ENCODE results near the gene FAHD2A. TPM values are rescaled to one million over a fixed set of nuclear protein-coding genes. Genes with fewer than 3 reads are reported as not detected.

FAHD2A gene
- total RNA-seq, 1 donor = 15.4 TPM

GRCh38 chr2:95384854-95385569 is 17.5 kb upstream of the FAHD2A start:
- TF ChIP-seq CTCF (IDR thresholded peaks at IDR 0.05; ENCODE audit: insufficient read depth, low read length) = no peak
- no peak overlapping the region for H3K4me3 ChIP-seq (ENCODE audit: low read depth, low read length)
- no peak for DNase-seq (ENCODE audit: low read depth)

- no peak for TF ChIP-seq CTCF (IDR thresholded peaks at IDR 0.05; ENCODE audit: insufficient read depth, low read length)
- no peak overlapping the region for H3K4me3 ChIP-seq (ENCODE audit: low read depth, low read length)
- no peak for DNase-seq (ENCODE audit: low read depth)
Measured at GRCh38 chr2:95385570-95385984, 16.9 kb upstream of the FAHD2A start.

GRCh38 chr2:95386031-95386430 is 16.5 kb upstream of the FAHD2A start:
- DNase-seq (ENCODE audit: low read depth) = no peak
- no peak overlapping the region for H3K4me3 ChIP-seq (ENCODE audit: low read depth, low read length)
- no peak for TF ChIP-seq CTCF (IDR thresholded peaks at IDR 0.05; ENCODE audit: insufficient read depth, low read length)

GRCh38 chr2:95387358-95387757 is 15.2 kb upstream of the FAHD2A start:
- no peak for TF ChIP-seq CTCF (IDR thresholded peaks at IDR 0.05; ENCODE audit: insufficient read depth, low read length)
- no peak overlapping the region for H3K4me3 ChIP-seq (ENCODE audit: low read depth, low read length)
- no peak for DNase-seq (ENCODE audit: low read depth)

GRCh38 chr2:95388091-95388692 is 14.3 kb upstream of the FAHD2A start:
- H3K4me3 ChIP-seq (ENCODE audit: low read depth, low read length) = no peak overlapping the region
- no peak for TF ChIP-seq CTCF (IDR thresholded peaks at IDR 0.05; ENCODE audit: insufficient read depth, low read length)

GRCh38 chr2:95388856-95389244 is 13.7 kb upstream of the FAHD2A start:
- DNase-seq (ENCODE audit: low read depth) = no peak
- H3K4me3 ChIP-seq (ENCODE audit: low read depth, low read length) = no peak overlapping the region
- no peak for TF ChIP-seq CTCF (IDR thresholded peaks at IDR 0.05; ENCODE audit: insufficient read depth, low read length)

More at GRCh38 chr2:95388091-95388692, 14.3 kb upstream of the FAHD2A start:
- no peak for DNase-seq (ENCODE audit: low read depth)
